Pons (tissue), 1 donor: ENCODE data around the gene TMPRSS4.

Experiments used
- DNase-seq: peaks from one replicate; pipeline ENCODE4 v3.0.0-alpha.2; 2016; ENCODE audit warnings: low spot score

TMPRSS4 gene

DNA sequence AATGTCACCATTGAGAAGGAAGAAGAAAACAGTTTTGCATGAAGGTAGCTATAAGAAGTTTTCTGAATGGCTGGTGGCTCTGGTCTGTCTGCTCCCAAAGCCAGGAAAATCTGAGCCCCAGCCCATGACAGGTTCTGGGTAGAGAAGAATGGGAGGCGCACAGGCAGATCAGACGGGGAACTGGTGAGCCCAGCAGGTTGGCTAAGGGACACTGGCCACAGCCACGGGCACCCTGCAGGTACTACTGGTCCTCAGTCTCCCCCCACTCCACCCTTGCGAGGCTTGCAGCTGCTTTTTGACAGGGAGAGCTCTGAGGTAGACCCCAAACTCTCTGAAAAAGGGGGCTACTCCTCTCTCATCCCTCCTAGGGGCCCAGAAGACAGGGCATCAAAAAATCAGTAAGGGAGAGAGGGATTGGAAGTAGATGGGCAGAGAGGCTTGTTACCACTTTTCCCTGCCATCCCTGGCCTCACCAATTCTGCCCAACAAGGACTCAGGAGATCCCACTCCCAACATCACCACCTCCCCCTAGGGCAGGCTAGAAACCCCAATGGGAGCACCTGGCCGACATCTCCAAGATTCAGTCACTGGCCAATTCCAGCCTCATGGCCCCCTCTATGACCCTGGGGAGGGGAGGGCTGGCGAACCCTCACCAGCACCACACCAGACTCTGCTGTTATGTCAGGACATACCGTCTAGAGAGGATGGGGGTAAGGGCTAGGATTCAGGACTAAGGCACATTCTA, 58.3 kb downstream of the TMPRSS4 start:
- no peak for DNase-seq

DNA sequence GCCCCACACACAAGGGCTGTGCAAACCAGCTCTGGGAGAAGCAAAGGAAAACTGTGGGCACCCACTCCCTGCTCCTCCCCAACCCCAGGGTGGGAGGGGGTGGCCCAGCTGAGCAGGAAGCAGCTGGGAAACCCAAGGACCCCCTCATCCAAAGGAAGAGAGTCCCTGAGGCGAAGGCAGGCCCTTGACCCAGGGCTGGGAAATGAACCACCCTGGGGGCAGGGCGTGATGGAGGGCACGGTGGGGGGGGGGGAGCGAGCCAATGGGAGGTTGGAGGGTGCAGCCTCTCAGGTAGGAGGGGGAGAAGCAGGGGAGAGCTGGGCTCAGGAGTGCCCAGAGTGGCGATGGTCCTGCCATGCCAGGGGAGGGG, 58.9 kb downstream of the TMPRSS4 start:
- DNase-seq, result no peak

DNA sequence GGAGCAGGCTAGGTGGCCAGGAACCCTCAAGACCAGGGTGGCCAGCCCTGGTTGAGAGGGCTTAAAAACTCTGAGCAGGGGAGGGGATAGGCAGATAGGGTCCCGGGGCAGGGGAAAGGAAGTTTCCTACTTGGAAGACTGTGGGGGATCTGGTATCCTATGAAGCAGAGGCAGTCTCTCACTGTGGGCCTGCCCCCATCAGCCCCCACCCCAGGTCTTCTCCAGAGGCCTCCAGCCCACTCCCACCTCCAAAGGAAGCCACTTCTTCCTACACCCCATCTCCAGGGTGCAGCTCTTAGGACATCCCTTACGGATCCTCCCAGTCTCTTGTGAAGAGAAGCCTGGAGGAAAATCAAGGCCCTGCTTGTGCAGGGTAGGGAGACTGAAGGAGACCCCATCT, 59.5 kb downstream of the TMPRSS4 start:
- no peak for DNase-seq

DNA sequence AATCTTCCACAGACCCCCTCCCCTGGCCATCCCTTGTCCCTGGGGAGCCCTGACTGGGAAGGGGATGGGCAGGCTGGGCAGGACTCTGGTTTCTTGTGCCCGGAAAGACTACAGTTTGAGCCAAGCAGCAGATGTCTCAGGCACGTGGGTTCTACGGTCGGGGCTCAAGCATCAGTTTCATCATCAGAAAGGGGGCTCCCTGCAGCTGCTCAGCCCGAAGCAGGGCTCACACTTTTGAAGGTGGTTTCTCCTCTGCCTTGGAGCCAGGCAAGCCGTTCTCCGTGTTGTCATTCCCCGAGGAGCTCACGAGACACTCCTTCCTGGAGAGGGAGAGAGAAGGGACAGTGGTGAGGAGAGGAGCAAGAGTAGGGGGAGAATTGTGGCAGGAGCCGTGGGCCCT, 59.9 kb downstream of the TMPRSS4 start:
- DNase-seq, result no peak

DNA sequence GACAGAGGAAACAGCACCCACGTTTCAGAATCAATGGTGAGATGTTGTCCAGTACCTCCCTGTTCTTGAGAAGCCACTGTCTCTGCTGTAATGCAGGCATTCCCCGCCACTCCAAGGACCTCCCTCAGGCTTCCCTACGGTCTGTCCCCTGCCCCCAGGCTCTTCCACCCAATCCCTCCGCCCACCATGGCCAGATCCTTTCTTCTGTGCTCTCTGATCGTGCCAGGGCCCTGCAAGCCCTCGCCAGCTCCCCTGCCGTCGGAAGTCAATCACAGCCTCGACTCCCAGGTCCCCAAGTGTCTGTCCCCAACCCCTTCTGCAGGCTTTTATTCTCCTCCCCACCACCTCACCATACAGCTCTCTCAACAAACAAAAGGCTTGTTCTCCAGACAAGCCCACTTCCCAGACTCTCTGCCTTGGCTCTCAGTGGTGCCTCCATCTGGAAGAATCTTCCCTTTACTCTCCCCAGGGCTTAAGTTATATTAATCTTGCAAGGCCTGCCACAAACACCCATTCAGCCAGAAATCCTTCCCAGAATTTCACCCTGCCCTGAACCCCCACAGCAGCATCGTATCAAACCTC, 62.1 kb downstream of the TMPRSS4 start:
- no peak for DNase-seq

DNA sequence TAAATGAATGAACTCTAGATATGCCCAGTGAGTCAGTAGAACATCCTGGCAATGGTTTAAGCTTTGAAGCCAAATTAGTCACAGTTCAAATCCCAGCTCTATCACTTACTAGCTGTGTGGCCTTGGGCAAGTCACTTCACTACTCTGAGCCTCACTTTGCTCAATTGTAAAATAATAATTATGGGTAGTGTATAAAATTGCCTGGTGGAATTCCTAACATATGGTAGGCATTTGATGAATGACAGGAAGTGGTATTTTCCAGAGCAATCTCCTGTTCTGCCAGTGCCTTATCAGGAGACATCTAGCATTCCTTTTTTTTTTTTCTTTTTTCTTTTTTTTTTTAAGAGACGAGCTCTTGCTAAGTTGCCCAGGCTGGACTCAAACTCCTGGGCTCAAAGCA, 62.7 kb downstream of the TMPRSS4 start:
- no peak for DNase-seq

DNA sequence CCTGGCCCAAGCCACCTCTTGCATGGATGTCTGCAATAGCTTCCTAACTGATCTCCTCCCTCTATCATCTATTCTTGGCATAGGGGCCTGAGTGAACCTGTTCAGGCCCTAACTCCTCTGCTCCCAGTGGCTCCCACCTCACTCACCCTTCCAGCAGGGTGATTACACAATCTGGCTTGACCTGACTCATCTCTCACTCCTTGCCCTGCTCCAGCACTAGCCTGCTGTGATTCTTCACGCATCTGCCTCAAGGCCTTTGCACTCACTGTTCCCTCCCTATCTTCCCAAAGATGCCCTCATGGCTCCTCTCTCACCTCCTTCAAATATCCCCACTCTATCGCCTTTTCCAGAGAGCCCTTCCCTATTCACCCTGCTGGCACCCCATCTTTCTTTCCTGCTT, 65.2 kb downstream of the TMPRSS4 start:
- DNase-seq, result no peak

DNA sequence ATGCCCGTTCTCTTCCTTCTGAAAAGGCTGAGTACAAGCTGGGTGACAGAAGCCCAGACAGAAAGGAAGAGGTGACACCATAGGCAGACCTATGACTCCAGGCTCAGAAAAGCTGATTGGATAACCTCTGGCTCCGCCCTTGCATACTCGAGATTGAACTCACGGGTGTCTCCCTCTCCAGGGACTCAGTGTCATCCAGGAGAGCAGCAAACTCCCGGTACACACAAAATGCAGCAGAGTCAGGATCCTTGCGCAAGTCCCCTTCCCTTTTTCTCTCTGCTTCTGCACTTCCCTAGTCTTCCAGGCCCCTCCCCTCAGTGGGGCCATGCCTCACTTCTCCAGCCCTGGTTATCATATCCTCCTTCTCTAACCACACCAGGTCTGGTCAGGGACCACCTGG, 65.9 kb downstream of the TMPRSS4 start:
- DNase-seq, result peak; percentile 46

DNA sequence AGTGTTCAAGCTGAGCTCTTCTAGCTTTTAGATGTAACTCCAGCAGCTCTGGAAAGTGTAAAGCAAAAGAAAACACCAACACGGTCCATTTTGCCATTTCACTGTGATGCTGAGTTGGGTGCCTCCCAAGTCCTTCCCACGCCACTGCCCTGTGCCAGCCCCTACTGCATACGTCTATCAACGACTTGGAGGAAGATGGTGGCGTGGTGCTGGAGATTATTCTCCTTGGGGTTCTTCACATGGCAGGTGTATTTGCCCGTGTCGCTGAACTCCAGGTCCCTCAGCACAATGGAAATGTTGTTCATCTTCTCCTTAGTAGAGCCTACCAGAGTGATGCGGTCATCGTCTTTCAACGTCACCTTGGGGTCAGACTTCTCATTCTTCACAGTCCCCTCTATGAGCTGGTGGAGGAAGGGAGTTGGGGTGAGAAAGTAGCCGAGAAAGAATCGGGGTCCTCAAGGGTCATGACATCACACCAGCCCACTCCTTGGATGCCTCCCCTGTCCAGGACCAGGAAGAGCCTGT, 66.8 kb downstream of the TMPRSS4 start:
- DNase-seq, result no peak

DNA sequence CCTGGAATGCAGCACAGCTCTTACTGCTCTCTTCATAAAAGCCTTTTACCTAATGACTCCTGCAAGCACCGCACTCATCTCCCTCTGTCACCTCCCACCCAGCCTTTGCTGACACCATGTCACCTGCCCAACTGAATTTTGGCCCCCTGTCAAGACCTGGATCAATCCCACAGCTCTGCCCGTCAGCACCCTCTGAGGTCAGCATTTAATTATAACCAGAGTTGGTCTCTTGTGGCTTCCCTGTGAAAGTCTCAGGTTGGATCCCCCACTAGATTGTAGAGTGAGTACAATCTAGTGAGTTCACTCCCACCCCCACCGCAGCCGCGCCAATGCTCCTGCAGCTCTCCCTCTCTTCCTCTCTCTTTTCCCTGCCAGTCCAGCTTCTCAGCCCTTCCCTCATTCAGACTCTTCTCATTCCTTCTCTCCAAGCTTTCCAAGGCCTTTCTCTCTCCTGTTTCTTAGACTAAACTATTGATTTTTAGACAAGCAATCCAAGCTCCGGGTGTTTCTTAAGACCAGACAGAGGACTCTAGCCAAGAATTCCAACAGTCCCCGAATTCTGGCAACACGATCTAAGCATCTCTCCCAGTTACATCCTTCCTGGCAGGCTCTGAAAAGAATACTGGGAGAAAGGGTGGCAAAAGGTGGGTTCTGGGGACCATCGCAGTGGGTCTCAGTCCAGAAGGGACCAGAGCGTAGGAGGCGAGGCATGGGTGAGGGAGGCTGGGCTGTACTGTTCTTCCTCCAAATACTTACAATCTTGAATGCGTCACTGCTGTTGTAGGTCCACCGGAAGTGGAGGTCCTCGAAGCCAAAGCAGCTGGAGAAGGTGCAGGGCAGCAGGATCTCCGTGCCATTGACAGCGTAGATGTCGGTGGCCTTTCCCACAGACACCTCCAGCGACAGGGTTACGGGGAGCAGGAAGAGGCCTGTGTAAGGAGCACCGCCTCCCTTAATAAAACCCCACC, 67.7 kb downstream of the TMPRSS4 start:
- no peak for DNase-seq

DNA sequence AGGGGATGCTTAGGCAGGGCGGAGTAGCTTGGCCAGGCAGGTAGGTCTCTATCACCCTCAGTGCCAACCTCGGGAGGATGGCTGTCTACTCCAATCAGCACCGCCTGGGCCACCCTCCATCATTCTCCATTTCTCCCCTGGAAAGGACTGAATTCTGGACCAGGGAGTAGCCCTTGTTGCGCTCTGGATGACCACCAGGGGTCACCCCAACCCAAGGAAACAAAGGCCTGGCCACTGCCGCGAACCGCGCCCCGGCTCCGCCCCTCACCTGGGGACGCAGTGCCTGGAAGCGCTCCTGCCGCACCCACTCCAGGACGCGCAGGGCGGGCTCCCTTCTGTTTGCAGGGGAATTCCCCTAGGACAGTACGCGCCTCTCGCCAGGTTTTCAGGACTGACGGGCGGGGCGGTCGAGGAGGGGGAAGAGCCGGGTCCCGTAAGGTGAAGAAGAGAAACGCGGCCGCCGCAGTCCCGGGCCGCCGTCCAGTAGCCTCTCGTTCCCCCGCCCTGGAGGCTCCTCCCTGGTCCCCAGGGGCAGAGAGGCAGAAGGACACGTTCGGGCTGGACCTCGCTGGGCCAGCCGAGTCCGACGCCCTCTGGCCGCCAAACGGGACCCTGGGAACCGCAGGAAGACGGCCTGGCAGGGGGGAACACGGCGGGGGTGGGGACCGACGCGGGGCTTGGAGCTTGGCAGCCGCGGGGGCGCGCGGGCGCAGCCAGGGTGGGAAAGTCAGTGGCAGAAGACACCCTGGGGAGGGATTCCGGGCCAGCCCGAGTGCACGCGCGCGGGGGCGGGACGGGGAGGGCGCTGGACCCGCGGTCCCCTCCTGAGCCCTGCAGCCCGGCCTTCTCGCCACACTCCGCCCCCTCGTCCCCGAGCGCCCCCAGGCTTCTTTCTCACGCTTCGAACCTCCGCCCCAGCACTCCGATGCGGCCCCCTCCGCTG, 68.7 kb downstream of the TMPRSS4 start:
- DNase-seq, result peak; percentile 73

DNA sequence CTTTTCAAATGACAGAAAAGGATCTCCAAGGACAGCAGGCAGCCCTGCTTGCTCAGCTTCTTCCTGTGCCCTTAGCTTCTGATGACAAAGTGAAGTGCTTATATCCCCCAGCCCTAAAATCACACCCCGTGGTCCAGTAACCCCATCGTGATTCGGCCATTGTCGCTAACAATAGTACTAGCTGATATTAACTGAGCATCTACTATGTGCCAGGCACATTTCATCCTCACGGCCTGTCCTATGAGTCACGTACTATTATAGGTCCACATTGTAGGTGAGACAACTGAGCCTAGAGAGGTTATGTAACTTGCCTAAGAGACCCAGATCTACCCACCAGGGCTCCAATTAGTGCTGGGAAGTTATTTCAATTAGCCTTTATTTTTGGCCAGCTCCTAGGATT, 69.7 kb downstream of the TMPRSS4 start:
- no peak for DNase-seq

DNA sequence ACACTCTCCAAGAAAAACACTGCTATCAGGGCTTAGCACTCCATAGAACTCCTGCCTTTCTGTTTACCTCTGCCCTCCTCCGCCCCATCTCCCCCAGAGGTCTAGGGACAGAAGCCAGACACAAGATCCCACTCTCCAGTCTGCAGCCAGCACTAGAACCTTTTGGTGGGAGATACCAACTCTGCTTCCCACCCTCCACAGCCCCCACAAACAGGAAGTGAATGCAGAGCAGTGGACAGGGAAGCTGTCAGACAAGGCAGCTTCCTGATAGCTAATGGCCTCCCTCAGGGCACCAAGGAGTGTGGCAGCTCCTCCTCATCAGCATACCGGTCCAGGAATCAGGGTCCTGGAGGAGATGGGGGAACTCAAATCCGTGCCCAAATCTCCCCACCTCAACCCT, 70.6 kb downstream of the TMPRSS4 start:
- DNase-seq, result no peak

DNA sequence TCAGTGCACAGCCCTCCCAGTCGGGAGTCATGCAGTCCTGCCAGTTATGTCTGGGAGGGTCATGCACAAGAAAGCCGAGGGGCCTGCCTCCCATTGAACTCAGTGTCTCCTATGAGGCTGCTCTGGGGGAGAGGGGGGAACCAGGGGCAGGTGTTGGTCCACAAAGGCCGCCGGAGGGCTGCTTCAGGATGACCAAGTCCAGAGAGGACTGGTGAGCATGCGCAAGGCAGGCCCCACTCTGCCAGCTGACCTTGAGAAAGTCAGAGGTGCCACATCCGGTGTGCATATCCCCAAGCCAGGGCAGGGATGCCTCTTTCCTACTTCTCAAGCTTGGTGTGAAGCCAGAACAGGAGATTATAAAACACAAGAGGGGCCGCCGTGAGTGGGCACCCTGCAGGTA, 71.4 kb downstream of the TMPRSS4 start:
- DNase-seq, result no peak

DNA sequence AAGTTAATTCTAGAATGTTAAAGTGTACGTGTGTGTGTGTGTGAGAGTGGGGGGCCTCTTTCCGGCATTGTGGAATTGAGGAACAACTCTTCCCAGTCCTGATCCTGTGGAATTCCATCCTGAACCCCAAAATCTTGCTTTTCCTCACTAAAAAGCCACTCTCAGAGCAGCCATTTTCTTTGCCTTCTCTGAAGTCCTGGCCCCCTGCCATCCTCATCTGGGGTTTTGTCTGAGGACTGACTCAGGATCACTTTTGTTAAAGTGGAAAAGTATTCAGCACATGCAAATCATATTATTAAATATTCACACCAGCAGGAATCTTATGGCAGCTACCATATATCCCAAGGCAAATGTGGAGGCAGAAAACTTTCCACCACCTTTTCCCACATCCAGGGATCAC, 72.0 kb downstream of the TMPRSS4 start:
- no peak for DNase-seq

DNA sequence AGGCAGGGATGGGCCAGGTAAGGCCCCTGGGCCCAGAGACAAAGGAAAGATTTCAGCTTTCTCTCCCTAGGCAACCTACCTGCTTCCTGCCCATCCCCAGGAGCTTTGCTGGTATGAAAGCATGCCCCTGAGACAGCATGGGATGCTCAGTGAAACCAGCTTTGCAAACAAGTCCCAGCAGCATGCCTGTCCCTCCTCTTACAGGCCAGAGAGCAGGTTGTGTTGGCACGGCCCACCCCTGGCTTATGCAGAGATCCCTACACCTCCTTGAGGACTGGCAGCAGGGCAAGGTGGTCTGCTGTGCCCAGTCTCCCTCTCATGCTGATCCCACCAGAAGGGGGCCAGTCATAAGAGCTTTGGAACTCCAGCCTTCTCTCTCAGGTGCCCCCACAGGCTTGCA, 72.6 kb downstream of the TMPRSS4 start:
- no peak for DNase-seq

DNA sequence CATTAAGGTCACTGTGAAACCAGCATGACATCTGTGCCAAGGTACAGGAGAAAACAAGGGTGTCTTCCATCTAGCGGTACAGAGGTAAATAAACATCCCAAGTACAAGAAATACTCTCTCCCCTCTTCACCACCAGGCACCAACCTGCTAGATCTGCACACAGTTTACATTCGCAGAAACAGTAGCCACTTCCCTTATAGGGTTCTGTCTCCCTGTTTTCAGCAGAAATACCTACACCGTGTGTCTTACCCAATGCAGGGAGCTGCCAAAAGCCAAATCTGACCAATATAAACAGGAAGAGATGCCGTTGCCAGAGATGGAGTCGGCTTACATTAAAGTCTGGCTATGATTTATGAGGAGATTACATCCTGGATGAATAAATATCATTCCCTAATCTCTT, 74.6 kb downstream of the TMPRSS4 start:
- DNase-seq, result no peak

DNA sequence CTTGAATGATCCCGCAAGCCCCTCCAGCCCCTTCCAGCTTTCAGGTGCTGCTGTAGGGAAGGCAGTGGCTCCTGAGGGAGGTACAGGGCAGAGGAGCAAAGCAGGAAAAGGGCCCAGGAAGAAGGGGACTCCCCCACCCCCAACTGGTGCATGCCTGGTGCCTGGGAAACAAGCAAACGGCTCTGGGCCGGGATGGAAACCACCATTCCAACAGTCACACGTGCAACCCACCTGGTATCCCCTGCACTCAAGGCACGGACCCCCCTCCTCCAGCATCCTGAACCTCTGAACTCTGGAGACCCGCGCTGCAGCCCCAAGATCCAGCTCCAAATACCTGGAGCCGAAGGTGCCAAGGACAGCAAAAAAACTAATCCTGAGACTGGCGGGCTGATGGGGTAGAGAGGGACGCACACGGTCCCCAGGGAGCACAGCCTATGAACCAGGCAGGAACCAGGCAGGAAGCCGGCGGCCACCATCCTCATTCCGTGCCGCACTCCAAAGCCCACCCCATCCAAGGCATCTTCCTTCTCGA, 75.2 kb downstream of the TMPRSS4 start:
- DNase-seq, result no peak

DNA sequence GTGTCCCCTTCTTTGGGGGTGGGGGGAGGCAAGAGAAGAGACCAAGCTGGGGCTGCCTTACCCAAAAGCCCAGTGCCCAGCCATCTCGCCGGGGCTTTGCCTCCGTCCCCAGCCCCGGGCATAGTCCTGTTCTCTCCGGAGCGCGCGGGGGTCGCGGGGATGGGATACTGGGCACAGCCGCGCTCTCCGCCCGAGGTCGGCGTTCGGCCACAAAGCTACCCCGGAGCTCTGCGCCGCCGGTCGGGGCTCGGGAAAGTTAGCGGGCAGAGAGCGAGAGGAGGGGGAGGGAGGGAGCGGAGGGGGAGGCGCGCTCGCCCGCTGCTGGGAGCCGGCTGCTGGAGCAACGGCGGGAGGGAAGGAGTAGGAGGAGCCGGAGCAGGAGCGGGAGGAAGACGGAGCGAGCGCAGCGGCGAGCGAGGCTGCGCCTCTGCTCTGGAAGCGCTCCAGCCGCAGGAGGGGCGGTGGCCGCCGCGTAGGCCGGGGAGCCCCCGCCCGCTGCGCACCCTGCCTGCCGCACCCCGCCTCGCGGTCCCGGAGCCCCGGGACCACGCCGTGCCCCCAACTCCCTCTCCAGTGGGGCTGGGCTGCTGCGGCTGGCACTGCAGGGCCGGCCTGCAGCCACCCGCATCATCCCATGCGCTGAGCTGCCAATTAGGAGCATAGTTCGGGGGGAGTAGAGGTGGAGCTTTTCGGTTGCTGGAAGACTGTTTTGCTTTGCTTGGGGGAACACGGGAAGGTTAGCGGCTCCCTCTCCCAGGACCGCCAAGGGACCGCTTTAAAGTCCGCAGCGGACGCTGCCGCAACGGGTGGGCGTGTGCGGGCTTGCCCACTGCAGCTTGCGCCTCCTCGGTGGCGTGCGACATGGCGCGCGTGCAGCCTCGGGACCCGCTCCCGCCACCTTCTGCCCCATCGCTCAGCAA, 75.9 kb downstream of the TMPRSS4 start, which contains the start of gene SCN4B:
SCN4B (minus strand) TSS at position 272 of the 920 bp plus-strand sequence; CDS start at position 122, 150 bp downstream.
- DNase-seq, result no peak

DNA sequence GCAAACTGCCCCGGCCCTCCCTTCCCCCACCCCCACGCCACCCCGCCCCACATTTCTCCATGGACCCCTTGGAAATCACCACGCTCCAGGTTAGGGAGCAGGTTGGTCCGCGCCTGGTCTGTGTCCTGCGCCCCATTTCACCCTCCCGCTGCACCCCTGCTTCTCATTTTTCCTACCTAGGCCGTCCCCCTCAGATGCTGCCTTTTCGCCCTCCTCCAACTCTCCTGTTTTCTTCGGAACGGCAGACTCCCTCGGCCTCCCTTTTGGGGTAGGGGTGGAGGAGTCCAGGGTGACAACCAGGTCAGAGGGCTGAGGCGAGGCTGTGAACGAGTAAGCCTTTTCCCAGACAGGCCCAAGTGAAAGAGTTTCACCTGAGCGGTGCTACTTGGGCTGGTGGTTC, 76.6 kb downstream of the TMPRSS4 start:
- DNase-seq, result no peak
